ENCODE measurements around the gene ARL5C.

Gene ARL5C

GRCh38 chr17:39166437-39167335, 725 bp upstream of the ARL5C start:
- no peak for DNase-seq

GRCh38 chr17:39165178-39165840, 652 bp downstream of the ARL5C start:
- DNase-seq: no peak

DNA sequence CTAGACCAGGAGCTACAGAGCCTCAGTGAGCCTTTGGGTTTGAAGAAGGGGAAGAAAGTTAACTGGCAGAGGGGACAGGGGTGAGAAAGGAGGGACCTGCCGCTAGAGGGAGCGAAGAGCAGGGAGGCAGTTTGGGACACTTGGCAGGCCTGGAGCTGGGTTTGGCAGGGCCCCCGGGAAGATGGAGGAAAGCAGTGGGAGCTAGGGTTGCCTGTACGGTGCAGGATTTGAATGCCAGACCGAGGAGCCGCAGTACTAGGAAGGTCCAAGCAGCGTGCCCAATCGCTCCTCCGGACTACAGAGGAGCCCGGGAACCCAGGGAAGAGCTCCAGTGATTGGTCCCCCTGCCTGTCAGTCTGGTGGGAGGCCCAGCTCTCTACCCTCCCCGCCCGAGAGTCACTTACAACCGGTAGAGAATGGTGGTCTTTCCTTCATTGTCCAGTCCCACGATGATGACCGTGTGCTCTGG, 1.3 kb downstream of the ARL5C start:
- DNase-seq: peak; percentile 80

GRCh38 chr17:39161962-39162361, 4.0 kb downstream of the ARL5C start:
- no peak for DNase-seq

- no peak for DNase-seq
Measured at GRCh38 chr17:39158623-39159022, 7.3 kb downstream of the ARL5C start.

DNA sequence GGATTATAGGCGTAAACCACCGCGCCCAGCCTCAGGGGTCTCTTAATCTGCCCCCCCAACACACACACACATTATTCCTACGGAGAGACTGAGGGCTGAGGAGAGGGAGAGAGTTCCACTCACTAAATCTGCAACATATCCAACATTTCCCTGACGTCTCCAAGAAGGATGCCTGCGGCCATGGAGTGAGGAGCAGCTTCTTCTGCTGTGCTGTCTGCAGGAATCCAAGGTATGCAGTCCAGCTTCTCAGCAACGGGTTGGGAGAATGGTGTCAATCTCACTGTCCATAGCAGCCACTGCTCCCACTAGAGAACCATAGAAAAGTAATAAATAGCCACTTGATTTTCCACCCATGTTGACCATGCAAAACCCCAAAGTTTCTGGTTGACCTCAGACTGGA, 9.5 kb downstream of the ARL5C start:
- DNase-seq: no peak

GRCh38 chr17:39155654-39156053, 10.3 kb downstream of the ARL5C start:
- no peak for DNase-seq

- DNase-seq: peak; percentile 90
Measured at GRCh38 chr17:39153599-39154051, 12.3 kb downstream of the ARL5C start.

DNA sequence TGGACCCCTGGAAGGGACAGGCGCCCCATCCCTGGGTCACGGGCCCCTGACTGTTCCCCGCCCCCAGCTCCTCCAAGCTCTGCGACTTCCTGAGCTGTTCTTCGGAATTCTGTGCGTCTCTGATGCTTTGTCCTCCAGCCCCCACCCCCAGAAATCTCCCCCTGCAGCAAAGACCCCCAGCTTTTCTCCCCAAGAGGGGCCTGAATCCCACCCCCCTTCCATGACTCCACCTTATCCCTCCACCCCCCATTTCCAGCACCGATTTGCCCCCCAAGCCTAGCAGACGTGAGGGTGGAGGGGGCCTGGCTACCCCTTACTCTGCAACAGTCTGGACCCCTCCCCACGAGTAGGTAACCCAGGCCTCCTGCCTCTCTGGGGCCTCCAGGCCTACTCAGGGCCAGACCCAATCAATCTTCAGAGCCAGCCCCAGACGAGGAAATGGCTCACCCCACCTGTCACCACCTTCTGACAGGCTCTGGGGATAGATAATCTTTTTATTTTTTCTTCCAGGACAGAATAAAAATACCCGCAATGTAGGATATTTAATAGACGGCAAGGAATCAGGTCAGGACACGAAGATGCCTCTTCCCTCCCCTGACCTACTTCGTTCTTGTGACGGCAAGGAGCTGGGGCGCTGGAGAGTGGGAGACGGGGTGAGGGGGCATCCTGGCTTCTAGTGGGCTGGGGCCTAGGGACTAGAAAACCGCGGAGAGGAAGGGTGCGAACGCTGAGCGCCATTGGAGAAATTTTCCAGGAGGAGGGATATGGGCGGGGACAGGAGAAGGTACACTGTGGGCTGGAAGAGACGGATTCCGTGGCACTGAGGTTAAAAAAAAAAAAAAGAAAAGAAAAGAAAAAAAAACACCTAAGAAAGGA, 13.8 kb downstream of the ARL5C start:
- peak; percentile 61 for DNase-seq

- DNase-seq: peak; percentile 38
Measured at GRCh38 chr17:39151150-39151942, 14.6 kb downstream of the ARL5C start, which contains the start of gene PLXDC1. PLXDC1 (minus strand) TSS chr17:39151637; CDS start chr17:39151437, 200 bp downstream.

- no peak for DNase-seq
Measured at GRCh38 chr17:39150795-39151149, 15.2 kb downstream of the ARL5C start.

- peak; percentile 36 for DNase-seq
Measured at GRCh38 chr17:39150104-39150634, 15.8 kb downstream of the ARL5C start.

DNA sequence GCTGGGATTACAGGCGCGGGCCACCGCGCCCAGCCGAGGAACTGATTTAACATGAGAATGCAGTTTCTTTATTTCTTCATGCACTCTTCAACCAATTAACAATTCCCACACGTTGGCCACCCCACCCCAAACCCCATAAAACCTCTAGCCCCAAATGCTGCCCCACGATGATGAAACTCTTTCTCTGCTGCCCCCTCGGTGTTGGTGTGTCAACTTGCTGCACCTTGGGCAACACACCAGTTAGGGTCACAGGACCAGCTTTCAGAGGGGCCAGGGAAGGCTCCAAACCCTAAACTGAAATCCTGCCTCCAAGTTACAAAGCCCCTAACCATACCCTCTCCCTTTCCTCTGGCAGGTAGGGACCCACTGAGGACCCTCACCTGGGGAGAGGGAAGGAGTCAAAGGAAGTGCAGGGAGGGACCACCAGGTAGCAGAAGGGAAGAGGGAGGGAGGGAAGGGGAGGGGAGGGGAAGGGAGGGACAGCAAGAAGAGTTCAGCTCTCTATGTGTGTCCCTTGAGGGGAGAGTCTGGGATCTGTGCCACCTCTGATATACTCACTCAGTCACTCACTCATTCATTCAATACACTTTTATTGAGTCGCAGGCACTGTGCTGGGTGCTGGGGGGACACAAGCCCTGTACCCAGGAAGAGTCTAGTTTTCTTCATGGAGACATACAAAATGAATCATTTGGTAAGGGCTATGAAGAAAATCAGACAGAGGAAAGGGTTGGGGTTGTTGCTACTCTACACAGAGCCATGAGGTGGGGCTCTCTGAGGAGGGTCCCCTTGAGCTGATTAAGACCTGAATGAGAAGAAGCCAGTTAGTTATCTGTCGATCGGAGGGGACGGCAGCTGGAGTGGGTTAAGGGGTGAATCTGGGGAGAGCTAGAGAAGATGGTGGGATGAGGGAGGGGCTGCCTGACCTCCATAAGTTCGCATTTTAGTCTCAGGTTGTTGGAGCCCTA, 18.5 kb downstream of the ARL5C start:
- DNase-seq: no peak

- no peak for DNase-seq
Measured at GRCh38 chr17:39146273-39146672, 19.7 kb downstream of the ARL5C start.

DNA sequence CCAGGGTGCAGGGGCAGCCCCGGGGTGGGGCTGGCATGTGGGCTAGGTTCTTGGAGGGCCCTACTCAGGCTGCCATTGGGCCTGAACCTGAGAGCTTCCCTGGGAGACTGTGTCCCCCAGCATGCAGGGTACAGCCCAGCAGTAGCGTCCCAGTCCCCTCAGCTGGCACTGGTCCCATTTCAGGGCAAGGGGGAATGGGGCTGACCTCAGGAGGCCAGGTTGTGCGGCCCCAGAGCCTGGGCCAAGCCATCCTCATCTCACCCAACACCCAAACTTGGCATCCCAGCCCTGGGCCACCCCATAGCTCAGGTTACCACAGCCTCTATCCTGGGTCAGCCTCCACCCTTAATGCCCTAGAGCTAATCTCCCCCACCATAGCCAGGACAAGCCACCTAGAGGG, 20.8 kb downstream of the ARL5C start:
- DNase-seq: no peak

GRCh38 chr17:39144416-39144840, 21.5 kb downstream of the ARL5C start:
- DNase-seq: no peak

- DNase-seq: no peak
Measured at GRCh38 chr17:39143552-39144093, 22.3 kb downstream of the ARL5C start.

DNA sequence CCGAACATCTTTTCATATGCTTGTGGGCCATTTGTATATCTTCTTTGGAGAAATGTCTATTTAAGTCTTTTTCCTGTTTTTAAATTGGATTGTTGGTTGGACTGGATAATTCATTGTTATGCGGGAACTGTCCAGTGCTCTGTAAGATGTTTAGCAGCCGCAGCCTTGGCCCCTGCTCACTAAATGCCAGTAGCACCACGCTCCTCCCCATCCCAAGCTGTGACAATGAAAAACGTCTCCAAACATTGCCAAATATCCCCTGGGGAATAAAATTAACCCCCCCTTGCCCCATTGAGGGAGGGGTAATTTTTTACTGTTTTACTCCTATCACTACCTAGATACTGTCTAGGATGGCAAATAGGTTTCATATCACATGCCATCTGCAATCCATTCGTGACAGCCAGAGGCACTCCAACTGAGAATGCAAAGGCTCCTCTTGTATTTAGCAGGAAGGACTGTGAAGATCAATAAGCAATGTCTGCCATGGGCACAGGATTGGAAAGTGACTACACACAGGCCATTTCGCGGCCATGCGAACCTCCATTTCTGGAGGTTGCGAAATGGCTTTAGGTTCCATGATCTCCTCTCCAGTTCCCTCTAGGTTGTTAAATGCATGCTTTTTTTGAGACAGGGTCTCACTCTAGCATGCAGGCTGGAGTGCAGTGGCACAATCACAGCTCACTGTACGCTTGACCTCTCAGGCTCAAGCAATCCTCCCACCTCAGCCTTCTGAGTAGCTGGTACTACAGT, 23.9 kb downstream of the ARL5C start:
- DNase-seq: no peak

GRCh38 chr17:39141294-39141693, 24.7 kb downstream of the ARL5C start:
- DNase-seq: no peak
